Gastroesophageal sphincter (tissue), 4 donors: ENCODE measurements around the gene DIP2C. TPM values are rescaled to one million over a fixed set of nuclear protein-coding genes. Genes with fewer than 3 reads are reported as not detected.
"Not testable (repeated sequence)": the region's sequence is repeated elsewhere in the genome, so short reads cannot be mapped to it uniquely, and the experiment has no call there.

ENCODE experiments used
- ATAC-seq: fragments of 150-250 bp; one replicate; pipeline ENCODE4 v1.9.1; 2016; ENCODE audit warnings: mild to moderate bottlenecking, moderate library complexity
- H3K27ac ChIP-seq, 4 donors: fragments of 200-600 bp; sonication (generic) in 3 of 4; 1 replicate in 3 of 4; 2 replicates in 1 of 4; pipeline ENCODE4 v1.5.1; 2016 to 2019
- H3K27me3 ChIP-seq: fragments of 200-600 bp; sonication (generic); one replicate; pipeline ENCODE4 v1.5.1; 2019
- H3K36me3 ChIP-seq, 2 donors: fragments of 200-600 bp; sonication (generic); one replicate each; pipeline ENCODE4 v1.5.1; 2019; ENCODE audit warnings: control low read depth in 1 of 2
- H3K4me1 ChIP-seq, 3 donors: fragments of 200-600 bp; sonication (generic); 1 replicate in 2 of 3; 2 replicates in 1 of 3; pipeline ENCODE4 v1.5.1; 2016 to 2019; ENCODE audit warnings: control low read depth in 2 of 3
- H3K4me3 ChIP-seq, 2 donors: fragments of 200-600 bp; sonication (generic); one replicate each; pipeline ENCODE4 v1.5.1; 2019; ENCODE audit warnings: mild to moderate bottlenecking in 1 of 2, moderate library complexity in 1 of 2
- H3K9me3 ChIP-seq, 3 donors: fragments of 200-600 bp; sonication (generic); one replicate each; pipeline ENCODE4 v1.5.1; 2017 to 2019; ENCODE audit warnings: control low read depth in 2 of 3
- CTCF ChIP-seq, 4 experiments: fragments of 200-600 bp in 2 of 4; fragments of 450-650 bp in 2 of 4; sonication (generic) in 1 of 4; IDR thresholded peaks; one replicate each; pipeline ENCODE4 v1.5.1; 2017 to 2019; ENCODE audit warnings: antibody characterized with exemption in 4 of 4, mild to moderate bottlenecking in 2 of 4, moderate library complexity in 2 of 4
- EP300 ChIP-seq: sonication (generic); formaldehyde crosslinking; IDR thresholded peaks from one replicate; pipeline ENCODE4 v1.6.1; 2017; ENCODE audit warnings: antibody characterized with exemption, mild to moderate bottlenecking
- POLR2A ChIP-seq, 2 donors: fragments of 450-650 bp; IDR thresholded peaks; one replicate each; pipeline ENCODE4 v1.6.1; 2017; ENCODE audit warnings: antibody characterized with exemption in 2 of 2, mild to moderate bottlenecking in 2 of 2, moderate library complexity in 1 of 2
- POLR2AphosphoS5 ChIP-seq: sonication (generic); formaldehyde crosslinking; IDR thresholded peaks from one replicate; pipeline ENCODE4 v1.6.1; 2017; ENCODE audit warnings: antibody characterized with exemption
- WGBS, 2 donors: methylation state at CpG; one replicate each; pipeline ENCODE4 v1.1.5; 2018; ENCODE audit warnings: low coverage in 1 of 2; 5-methylcytosine and 5-hydroxymethylcytosine counted together
- total RNA-seq, 4 donors: library from RNA; depleted of rRNA; stranded (reverse); fragments of >200 nt; gene quantifications; one replicate each; pipeline ENCODE4 v1.1.0, GENCODE V29; 2016

DIP2C gene
- total RNA-seq, 4 donors from 2014 or later: 40.8 to 73.8 (median 47.7) TPM

GRCh38 chr10:659688-660141, 29.8 kb downstream of the DIP2C start:
- Histone ChIP-seq H3K36me3 (no peaks in the 10 kb centered on the region), H3K4me1 (peaks cover 8 to 88% (median 29%) of the 10 kb centered on the region in 3 donors), H3K27ac (peak overlapping the region; percentile 47 to 86 (median 82)), H3K9me3 (no peaks in the 10 kb centered on the region), H3K4me3 (no peak overlapping the region), H3K27me3 (no peaks in the 10 kb centered on the region)
- ATAC-seq: no peak
- 4 to 10% methylated on average over 7 to 9 of the region's 9 CpGs for WGBS, 2 donors
- no peak for TF ChIP-seq EP300
- peak; percentile 45 for TF ChIP-seq POLR2AphosphoS5

GRCh38 chr10:657816-658350, 31.6 kb downstream of the DIP2C start:
- not testable (repeated sequence) for H3K9me3 ChIP-seq, H3K36me3 ChIP-seq, H3K27me3 ChIP-seq, ATAC-seq, H3K4me3 ChIP-seq
- H3K4me1 ChIP-seq: peaks cover 8 to 89% (median 19%) of the 10 kb centered on the region in 3 donors
- peak overlapping the region in 1 of 4 donors; percentile 49 for H3K27ac ChIP-seq
- WGBS, 2 donors: 100% methylated on average over 1 of the region's 11 CpGs; no CpG with 5 or more reads in 1 of the 2 donors

- no peaks in the 10 kb centered on the region for H3K27me3 ChIP-seq
- no CpG with 5 or more reads among the region's 5 CpGs for WGBS, 2 donors
- peak overlapping the region in 1 of 4 donors; percentile 15 for H3K27ac ChIP-seq
- H3K9me3 ChIP-seq: no peaks in the 10 kb centered on the region
- H3K4me1 ChIP-seq: peaks cover 8 to 87% (median 19%) of the 10 kb centered on the region in 3 donors
- no peak overlapping the region for H3K4me3 ChIP-seq
- no peaks in the 10 kb centered on the region for H3K36me3 ChIP-seq
- TF ChIP-seq POLR2A (IDR thresholded peaks at IDR 0.05): no peak
- no peak for TF ChIP-seq CTCF (IDR thresholded peaks at IDR 0.05)
- no peak for TF ChIP-seq EP300
- no peak for TF ChIP-seq POLR2AphosphoS5
- no peak for ATAC-seq
These were observed 32.6 kb downstream of the DIP2C start for GRCh38 chr10:656883-657282.

- WGBS, 2 donors: 79 to 92% methylated on average over 8 of the region's 8 CpGs
- Histone ChIP-seq H3K4me1 (peaks cover 0 to 87% (median 20%) of the 10 kb centered on the region in 3 donors), H3K27ac (peak overlapping the region in 2 of 4 donors; percentile 62 to 95)
These were observed 34.3 kb downstream of the DIP2C start for GRCh38 chr10:655184-655583.

GRCh38 chr10:654647-654996, 34.8 kb downstream of the DIP2C start:
- no peak for ATAC-seq
- no peaks in the 10 kb centered on the region for H3K9me3 ChIP-seq
- H3K4me3 ChIP-seq: no peak overlapping the region
- TF ChIP-seq POLR2AphosphoS5 (no peak), CTCF (IDR thresholded peaks at IDR 0.05) (no peak), POLR2A (IDR thresholded peaks at IDR 0.05) (no peak), EP300 (no peak)
- H3K36me3 ChIP-seq: no peaks in the 10 kb centered on the region
- peak overlapping the region in 3 of 4 donors; percentile 20 to 95 (median 62) for H3K27ac ChIP-seq
- H3K4me1 ChIP-seq: peaks cover 0 to 87% (median 19%) of the 10 kb centered on the region in 3 donors
- WGBS, 2 donors: 81 to 100% methylated on average over 1 to 6 of the region's 6 CpGs
- no peaks in the 10 kb centered on the region for H3K27me3 ChIP-seq

More at GRCh38 chr10:655184-655583, 34.3 kb downstream of the DIP2C start:
- Histone ChIP-seq H3K36me3 (no peaks in the 10 kb centered on the region), H3K4me3 (no peak overlapping the region), H3K9me3 (no peaks in the 10 kb centered on the region), H3K27me3 (no peaks in the 10 kb centered on the region)
- ATAC-seq: no peak
- TF ChIP-seq EP300 (no peak), CTCF (IDR thresholded peaks at IDR 0.05) (no peak), POLR2A (IDR thresholded peaks at IDR 0.05) (no peak), POLR2AphosphoS5 (no peak)

- Histone ChIP-seq H3K27me3 (no peaks in the 10 kb centered on the region), H3K36me3 (no peaks in the 10 kb centered on the region), H3K9me3 (no peaks in the 10 kb centered on the region), H3K4me3 (no peak overlapping the region), H3K4me1 (peaks cover 0 to 87% (median 19%) of the 10 kb centered on the region in 3 donors), H3K27ac (peak overlapping the region; percentile 12 to 95 (median 41))
- WGBS, 2 donors: 53 to 55% methylated on average over 4 to 8 of the region's 13 CpGs
- no peak for ATAC-seq
- TF ChIP-seq POLR2AphosphoS5: no peak
- no peak for TF ChIP-seq CTCF (IDR thresholded peaks at IDR 0.05)
- no peak for TF ChIP-seq EP300
- TF ChIP-seq POLR2A (IDR thresholded peaks at IDR 0.05): no peak
These were observed 35.3 kb downstream of the DIP2C start for GRCh38 chr10:653991-654646.

- H3K27me3 ChIP-seq, ATAC-seq, H3K9me3 ChIP-seq, H3K36me3 ChIP-seq, H3K4me3 ChIP-seq: not testable (repeated sequence)
- Histone ChIP-seq H3K4me1 (peaks cover 0 to 79% (median 19%) of the 10 kb centered on the region in 3 donors), H3K27ac (peak overlapping the region in 1 of 4 donors; percentile 95)
- WGBS, 2 donors: 97 to 100% methylated on average over 3 to 7 of the region's 13 CpGs
These were observed 36.5 kb downstream of the DIP2C start for GRCh38 chr10:652832-653459.
